ENCODE results near the gene FRK.

The FRK gene

DNA sequence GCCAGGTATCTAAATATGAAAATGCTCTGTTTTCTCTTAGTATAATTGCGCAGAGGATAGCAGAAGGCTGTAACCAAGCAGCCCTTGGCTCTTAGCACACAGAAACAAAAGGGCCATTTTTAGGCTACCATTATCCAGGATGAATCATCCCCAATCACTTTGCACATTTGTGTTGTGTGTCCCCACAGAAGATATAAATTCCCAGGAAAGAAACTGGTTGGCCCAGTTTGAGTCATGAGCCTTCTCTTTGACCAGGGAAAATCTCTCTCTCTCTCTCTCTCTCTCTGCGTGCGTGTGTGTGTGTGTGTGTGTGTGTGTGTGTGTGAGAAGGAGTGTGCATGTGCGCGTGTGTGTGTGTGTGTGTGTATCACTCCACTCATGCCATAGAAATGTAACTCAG is 178.5 kb downstream of the FRK start:
- DNase-seq: no peak

Data from Kasumi-1 (cell line).